ENCODE measurements around the gene HOXC12.

HOXC12 gene, protein sequence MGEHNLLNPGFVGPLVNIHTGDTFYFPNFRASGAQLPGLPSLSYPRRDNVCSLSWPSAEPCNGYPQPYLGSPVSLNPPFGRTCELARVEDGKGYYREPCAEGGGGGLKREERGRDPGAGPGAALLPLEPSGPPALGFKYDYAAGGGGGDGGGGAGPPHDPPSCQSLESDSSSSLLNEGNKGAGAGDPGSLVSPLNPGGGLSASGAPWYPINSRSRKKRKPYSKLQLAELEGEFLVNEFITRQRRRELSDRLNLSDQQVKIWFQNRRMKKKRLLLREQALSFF

DNA sequence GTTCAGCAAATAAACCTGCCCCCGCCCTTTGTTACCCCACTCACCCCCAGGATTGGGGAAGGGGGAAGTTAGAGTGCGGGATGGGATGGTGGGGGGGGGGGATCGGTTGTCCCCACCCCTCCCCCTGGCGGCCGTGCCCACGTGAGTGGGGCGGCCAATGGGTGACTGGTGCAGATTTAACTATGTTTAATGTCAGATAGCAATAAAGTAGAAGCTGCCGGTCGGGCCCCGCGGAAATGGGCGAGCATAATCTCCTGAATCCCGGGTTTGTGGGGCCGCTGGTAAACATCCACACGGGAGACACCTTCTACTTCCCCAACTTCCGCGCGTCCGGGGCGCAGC, at the start of gene HOXC12:
TSS of gene HOXC12 (plus strand) at position 210 of the 342 bp plus-strand sequence. CDS start at position 237, 27 bp downstream.
- FAIRE-seq: no peak

DNA sequence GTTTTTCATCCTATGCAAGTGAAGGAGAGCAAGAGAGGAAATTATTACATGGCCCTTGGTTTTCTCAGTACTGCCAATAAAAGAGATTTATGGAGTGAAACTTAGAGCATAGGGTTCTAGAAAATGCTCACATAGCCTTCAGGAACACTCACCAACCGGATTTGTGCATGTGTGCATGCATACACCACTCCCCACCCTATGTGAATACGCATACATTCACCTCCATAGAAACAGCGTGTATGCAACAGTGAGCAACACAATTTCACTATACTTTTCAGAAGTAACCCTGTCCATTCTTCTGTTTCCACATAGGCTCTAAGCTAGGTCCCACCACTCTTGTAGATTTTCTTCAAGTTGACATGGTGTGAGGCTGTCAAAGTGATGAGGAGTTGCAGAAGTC, 47.6 kb upstream of the HOXC12 start:
- no peak for FAIRE-seq

DNA sequence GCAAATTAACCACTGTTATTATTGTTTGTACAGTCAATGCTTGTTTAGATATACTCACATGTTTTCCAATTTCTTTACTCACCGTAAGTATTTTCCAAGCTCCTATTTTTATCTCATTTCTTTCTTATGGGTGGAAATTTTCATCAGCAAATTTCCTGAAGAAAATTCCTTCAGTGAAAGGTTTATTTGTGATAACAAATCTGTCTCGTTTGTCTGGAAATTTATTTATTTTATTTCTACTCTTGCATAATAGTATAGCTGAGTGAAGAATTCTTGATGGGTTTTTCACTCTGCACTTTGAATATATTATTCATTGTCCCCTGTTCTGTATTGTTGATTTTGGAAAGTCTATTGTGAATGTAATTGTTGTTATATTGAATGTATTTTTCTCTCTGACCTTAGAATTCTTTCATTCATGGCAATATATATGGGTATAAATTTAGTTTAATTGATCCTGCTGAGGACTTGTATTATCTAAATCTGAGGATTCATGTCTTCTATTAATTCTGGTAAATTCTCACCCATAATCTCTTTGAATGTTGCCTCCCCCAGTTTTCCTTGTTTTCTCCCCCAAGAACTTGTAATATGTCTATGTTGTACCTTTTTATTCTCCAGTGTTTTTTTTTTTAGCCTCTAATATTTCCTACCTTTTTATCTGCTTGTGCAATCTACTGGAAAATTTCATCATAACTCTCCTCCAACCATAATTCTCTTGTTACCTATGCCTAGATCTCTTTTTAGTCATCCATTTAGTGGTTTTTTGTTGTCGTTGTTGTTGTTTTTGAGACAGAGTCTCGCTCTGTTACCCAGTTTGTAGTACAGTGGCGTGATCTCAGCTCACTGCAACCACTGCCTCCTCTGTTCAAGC, 37.7 kb upstream of the HOXC12 start:
- no peak for FAIRE-seq

DNA sequence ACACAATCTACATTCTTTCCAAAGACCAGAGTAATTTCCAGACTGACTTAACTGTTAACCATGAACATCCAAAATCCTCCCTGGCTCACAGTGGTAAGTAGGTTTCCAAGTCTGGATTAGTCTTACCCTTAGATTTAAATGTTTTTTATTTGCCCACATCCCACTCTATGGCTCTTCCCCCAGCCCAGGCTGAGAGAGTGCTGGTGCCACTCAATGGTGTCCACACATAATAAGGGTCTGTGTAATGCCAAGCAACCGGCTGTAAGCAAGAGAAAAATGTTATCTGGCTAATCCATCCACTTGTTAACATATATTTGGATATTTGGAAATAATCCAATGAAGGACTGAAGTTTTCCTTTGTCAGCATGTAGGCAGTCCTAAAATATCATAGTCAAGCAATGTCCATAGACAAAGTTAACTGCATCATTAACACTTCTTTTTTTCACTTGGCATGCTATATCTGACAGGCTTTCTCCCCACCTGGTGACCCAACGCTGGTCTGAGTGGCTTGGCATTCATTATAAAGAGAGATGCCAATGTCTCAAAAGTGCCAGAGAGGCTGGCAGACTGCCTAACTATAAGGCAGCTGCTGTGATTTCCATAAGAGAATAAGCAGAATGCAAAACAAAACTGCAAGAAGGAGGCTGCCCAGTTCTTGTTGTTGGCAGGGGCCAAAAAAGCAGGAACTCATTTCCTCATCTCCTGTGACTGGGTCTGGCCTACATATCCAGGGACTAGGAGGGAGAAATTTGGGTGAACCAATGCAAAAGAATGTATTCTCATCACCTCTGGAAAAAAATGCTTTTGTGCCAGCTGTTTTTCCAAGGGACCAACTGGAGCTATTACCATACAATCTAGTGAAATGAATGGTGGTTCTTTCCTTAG, 29.9 kb upstream of the HOXC12 start:
- FAIRE-seq: no peak

DNA sequence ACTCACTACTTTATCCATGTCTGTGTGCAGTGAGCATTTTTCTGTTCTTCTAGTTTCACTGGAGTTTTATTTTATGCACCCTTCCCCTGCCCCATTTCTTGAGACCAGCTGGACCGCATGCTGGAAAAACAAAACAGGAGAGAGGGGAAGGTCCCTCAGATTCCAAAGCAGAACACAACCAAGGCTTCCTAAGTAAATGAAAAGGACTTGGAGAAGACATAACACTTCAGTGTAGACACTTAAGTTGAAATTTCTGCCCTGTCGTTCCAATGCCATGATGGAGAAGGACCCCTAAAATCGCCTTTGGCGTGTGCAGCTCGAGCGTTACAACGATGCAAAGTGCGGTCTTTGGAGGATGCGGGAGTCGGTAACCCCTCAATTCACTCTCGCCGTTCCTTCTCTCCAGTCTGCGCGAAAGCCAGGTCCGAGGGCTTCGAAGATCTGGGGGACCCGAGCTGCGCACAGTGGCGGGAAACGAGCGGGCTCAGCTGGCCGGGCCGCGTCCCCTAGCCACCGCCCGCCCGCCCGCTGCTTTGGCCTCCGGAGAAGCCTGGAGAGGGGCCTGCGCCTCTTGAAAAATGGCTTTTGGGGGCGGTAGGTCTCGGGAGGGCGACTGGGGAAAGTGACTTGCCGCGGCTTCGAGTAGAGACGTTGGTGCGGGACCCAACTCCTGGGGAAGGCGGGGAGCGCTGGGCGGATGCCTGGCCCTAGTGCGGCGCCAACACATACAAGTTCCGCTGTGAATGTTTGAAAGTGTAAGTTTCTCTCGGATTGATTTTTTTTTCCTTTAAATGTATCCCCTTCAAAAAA, 27.3 kb upstream of the HOXC12 start:
- FAIRE-seq: no peak

DNA sequence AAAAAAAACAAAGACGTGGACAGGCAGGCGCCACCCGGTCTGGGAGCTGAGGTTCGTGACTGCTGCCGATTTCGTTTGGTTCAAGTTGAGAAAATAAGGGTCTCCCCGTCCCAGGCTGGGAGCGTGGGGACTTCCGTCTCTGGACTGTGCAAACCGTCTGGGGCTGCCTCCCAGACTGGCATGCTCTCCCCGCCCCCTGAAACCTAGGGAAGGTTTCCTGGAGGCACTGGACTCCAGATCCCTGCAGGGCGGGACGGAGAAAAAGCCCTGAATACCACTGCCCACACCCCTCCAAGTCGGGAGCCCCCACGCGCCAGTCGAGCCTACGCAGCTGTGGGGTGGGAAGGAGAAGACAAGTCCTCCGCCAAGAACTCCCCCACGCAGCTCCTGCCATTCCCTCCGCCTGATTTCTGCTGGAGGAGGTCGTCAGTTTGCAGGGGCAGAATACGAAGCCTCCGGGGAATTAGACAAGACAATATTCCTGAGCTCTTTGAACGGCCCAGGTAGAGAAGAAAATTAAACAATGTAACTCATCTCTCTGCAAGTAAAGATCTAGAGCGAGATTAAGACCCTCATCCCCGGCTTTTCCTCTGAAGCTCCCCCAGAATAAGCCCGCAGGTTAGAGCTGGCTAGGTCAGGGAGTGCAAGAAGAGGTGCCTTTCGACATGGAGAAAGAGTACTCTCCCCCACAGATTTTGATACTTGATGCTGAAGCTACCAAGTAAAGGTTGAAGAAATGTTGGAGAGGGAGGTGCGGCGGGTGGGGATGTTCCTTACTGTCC, 26.5 kb upstream of the HOXC12 start:
- FAIRE-seq: no peak

DNA sequence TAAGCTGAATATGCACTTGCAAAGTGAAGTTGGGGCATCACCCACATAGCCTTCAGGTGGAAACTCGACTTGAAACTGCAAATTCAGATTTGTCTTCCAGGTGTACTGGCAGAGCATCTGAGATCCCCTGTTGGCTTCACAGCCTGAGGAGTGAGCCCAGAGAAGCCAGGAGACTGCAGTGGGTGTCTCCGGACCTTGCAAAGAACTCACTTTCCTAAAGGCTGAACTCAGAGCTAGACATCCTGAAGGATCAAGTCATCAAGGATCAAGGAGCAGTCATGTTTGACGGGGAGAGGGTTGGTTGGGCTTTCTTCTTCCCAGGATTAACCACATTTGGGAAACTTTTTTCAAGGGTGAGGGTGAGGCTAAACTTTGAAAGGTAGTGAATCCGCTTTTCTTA, 25.2 kb upstream of the HOXC12 start:
- no peak for FAIRE-seq

DNA sequence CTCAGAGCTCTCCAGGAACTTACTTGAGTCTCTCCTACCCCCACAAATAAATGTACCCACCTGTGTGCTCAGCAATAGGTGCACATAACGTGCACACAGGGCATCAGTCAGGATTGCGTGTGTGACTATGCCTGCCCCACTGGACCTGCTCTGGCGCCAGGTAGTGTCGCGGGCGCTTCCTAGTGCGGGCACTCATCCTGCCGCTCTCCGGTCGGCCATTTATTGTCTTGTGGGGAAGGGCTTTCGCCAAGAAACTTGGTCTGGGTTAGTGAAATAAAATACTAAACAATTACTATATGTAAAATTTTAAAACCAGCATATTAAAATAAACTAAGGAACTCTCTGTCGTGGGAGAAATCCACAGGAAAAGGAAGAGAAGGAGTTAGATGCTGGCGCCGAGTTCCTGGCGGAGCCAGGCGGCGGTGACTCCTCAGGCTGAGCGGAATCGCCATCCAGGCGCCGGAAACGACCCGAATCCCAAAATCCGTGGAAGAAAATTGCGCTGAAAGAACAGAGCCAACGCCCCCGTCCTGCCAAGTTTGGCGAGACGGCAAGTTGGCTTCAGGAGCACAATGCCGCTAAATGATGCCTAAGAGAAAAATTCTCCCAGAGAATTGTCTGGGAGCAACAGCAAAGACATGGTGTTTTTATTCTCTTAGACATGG, 24.0 kb upstream of the HOXC12 start:
- FAIRE-seq: no peak

DNA sequence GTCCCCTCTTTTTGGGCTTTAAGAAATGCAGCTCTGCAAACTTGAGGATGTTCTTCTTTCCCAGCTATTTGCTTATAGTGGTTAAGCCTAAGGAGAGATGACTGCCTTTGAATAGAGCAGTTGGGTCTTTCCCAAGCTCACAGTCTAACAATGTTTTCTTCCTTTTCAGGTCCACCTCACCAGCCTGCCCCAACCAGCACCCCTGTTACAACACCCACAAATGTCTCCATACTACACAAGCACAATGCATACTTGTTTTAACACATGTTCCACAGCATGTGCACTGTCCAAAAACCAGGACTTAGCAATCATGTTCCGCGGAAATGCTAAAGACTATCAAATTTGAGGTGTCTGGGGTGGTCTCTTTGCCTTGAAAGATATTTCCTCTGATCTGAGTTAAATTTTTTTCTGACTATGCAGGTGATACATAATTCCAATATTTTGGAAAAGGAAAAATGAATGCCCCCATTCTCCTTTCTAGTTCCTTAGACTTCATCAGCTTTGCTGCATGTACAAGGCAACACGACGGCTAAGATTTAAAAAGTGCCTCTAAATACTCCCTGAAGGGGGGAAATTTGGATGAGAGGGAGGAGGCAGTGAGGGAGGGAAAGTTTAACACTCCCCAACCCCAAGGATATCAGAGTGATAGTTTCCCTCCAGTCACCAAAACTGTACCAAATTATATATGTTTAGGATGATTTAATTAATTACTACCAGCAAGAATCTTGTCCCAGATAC, 22.7 kb upstream of the HOXC12 start:
- FAIRE-seq: no peak

DNA sequence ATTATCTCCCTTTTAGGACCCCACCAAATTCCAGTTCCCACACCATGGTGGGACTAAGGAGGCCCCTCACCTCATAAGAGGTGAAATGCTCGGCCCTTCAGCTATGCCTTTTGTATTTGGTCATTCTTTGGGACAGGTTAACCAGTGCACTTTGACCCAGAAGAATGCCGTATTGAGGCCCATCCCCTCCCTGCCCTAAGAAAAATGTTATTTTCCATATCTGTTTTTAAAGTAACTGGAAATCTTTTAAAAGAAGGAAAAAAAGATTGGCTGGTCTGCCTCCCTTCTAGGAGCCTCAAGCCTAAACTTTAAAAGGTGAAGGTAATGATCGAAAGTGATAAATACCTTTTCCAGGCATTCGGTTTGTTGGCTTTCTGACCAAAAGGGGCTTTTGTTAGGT, 21.8 kb upstream of the HOXC12 start:
- no peak for FAIRE-seq

DNA sequence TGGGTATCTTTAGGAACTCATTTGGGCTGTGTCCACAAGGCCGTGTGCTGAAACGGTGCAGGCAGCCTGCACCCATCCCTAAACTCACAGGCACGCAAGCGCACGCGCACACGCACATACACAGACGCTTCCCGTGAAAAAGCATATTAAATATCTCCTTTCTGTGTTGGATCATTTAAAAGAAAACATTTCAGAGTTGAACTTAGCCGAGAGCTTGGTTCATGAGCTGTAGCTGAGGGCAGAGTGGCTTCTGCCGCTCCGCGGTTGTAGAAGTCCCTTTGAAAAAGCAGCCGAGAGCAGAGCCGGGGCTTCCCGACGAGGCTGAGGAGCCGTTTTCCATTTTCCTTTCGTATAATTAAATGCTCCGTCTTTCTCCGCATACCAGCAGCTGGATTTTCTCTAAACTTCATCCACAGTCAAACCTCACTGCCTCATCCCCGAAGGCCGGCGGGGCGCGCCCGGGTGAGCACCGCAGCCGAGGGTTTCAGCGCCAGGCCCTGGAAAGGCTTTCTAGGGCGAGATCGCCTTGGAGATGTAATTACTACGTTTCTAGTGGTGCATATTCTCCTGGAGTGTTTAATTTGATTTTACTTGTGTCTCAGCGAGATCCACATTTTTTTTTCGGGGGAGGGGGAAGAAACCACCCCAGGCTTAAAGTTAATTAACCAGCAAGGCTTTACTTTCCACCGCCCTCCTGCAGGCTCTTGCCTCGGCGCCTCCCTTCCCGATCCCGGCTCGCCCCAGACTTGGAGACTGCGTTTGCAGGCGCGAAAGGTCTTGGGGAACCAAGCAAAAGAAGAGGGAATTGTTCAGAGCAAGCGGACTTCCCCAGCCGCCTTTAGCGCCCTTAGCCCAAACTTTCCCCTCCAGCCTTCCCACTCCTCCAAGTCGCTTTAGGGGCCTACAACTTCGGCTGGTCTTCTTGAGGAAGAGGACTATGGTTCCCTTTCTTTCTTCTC, 19.0 kb upstream of the HOXC12 start:
- no peak for FAIRE-seq

DNA sequence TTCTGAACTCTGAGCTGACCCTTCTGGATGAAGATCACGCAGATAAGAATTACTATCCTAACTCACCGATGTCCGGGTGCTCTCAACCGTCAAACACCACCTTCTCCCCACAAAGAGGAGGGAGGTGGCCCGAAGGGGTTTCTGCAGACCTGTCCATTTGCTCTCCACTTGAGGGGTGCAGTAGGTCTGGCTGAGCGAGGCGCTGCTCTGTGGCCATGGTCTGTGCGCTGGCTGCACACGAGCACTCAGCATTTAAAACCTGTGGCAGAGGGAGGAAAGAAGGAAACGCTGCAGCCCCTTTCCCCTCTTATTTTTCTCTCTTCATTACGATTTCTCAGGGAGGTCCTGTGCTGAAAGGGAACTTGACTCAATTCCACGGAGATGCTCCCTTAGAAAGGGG, 17.6 kb upstream of the HOXC12 start:
- FAIRE-seq: no peak

DNA sequence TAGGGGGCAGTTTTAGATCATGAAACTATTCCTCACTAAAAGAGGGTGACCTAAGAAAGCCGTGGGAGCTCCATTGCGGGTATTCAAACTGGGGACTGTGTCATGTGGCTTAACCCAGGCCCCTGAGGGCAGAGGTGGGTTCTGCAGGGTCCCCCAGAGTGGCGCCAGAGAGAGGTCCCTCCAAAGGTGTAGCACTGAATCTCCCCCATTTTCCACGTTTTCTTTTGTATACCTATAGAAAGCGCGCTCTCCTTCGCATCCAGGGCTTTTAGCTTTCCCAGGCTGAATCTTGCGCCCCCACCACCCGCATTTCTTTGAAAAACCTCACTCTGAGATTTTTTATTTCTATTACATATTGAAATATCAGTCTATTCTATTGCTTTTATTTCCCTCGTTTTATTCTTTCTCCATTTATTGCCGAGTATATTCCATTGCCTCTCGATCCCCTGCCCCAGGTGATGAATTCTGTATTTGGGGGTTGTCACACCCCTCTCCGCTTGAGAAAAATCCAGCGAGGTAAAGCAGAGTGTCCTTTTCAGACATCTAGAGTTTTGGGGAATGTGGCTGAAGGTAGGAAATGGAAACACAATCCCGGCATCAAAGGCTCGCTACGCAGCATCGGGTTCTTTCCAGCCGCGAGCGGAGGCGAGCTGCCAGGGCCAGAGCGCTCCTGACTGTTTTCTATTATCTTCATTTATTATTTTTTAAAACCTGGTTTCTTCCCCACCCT, 16.9 kb upstream of the HOXC12 start:
- no peak for FAIRE-seq

DNA sequence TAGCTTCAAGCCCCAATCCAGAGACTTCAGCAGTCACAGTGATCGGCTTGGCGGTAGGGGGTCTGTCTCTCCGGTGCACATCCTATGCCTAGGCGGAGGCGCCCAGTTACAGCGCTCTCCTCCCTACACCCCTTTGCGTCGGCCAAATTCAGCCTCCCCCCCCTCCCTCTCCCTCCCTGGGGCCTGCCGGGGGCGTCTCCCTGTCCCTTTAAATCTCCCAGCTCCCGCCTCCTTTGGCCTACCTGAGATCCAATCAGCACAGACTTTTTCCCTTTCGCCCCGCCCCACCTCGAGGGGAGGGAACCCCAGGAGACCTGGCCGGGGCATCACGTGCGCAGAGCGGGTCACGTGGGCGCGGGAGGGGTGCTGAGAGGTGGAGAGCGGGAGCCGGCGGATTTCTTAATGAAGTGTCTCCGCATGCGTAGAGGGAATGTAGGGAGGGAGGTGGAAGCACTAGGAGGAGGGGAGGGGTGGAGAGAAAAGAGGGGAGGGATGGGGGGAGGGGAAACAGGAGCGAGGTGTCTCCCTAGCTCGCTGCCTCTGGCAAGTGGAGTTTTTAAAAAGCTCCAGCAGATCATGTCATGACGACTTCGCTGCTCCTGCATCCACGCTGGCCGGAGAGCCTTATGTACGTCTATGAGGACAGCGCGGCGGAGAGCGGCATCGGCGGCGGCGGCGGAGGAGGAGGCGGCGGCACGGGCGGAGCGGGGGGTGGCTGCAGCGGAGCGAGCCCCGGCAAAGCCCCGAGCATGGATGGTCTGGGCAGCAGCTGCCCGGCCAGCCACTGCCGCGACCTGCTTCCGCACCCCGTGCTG, 16.2 kb upstream of the HOXC12 start, which contains the start of gene HOXC13:
TSS of gene HOXC13 (plus strand) at position 506 of the 815 bp plus-strand sequence. CDS start at position 582, 76 bp downstream.
- FAIRE-seq: no peak

DNA sequence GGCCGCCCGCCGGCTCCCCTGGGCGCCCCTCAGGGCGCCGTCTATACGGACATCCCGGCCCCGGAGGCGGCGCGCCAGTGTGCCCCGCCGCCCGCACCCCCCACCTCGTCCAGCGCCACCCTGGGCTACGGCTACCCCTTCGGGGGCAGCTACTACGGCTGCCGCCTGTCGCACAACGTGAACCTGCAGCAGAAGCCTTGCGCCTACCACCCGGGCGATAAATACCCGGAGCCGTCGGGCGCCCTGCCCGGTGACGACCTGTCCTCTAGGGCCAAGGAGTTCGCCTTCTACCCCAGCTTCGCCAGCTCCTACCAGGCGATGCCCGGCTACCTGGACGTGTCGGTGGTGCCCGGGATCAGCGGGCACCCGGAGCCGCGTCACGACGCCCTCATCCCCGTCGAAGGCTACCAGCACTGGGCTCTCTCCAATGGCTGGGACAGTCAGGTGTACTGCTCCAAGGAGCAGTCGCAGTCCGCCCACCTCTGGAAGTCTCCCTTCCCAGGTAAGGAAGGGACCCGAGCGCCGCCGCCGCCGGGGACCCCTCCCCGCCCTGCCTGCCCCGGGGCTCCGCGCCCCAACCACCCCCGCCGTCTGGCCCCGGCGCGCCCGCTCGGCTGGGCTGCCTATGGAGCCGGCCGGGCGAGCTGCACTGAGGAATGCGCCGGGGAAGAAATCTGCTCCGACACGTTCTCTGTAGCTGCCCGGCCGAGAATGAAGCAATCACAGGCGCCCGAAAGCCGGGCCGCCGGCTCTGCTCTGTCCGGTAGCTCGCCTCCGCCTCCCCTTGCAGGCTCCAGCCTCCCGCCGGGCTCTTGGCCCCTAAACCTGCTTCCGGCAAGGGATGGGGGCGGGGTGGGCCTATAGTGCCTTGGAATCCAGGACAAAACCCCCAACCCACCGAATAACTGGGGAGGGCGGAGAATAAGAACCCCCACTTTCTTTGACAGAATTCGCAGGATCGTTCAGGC, 15.3 kb upstream of the HOXC12 start:
- no peak for FAIRE-seq

DNA sequence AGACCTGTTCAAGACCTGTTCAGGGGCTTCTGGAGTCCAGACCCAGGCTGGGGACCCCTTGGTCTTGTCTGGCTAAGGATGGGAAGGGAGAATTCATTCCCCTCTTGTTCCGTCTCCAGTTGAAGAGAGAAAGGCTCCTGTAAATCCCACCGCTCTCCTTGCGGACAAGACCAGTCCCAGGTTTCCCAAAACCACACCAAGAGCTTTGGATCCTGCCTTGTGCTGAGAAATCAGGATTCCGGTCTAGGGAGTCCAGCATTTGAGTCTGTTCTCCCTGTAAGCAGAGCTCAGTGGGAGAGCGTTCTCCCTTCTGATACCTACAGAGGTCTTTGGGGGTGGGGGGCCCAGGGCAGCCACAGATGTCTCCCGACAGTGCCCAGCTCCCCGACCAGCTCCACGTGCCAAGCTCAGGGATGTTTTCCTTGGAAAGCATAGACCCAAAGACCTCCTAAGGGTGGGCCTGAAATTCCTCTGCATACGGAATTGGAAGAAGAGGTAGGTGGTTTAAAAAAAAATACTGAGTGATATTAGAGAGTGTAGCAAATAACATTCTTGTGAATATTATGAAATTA, 14.2 kb upstream of the HOXC12 start:
- FAIRE-seq: no peak
